NCI-H82 treated with DMSO at 0.1 percent for 48 hours (cell line): ENCODE data around the gene FAM20C.

Source experiments
- DNase-seq: peaks from one replicate; lab custom pipeline; 2025; ENCODE audit not compliant: unreplicated experiment; lab: John Stamatoyannopoulos, UW

The FAM20C gene

DNA sequence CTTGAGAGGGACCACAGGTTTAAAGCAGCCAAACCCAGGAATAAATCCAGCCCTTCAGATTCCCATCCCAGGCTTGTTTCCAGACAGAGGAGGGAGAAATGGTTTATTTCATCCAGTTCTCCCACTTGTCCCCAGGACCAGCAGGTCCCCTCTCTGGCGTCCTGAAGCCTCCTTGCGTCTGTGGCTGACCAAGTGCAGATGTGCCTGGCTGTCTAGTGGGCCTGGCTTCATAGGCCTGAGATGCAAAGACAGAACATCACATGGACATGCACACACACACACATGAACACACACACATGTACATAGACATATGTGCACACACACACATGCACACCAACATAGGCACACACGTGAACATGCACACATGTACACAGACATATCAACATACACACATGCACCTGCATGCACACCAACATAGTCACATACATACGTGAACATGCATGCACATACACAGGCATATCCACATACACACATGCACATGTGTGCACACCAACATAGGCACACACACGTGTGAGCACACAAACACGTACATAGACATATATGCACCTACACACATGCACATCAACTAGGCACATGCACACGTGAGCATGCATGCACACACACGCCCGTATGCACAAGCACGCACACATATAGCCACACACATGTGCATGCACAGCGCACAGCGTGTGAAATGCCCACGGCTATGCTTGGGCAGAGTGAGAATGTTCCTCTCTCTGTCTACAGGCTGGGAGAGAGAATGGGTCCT, 108.3 kb downstream of the FAM20C start:
- no peak for DNase-seq

DNA sequence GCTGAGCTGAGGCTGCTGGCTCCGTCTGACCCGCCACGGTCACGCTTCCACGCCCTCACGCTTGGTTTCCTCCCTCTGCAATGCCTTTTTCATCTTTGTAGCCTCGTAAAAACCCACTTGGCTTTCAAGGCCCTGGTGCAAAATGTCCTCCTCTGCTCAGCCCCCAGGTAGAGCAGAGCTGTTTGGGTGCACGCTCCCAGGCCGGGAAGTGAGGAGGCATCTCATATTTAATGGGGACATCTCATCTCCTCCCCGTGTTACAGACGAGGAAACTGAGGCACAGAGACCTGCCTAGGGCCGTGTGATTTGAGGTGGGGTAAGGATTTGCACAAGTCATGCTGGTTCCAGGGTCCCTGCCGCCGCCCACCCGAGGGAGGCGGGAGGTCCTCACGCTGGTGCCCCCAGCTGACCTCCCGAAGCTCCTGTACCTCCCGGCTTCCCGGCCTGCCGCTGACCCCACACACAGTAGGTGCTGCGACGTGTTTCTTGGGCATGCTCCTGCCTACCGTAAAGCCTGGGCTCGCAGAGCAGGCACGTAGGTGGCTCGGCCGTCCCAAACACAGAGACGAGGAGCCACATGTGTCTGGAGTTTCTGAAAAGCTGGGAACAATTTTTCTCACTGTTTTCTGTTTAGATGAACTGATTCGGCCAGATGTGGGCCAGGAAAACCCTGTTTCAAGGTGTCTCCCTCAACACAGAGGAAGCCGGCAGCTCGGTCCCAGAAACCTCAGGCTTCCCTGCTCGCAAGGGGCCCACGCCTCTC, 109.1 kb downstream of the FAM20C start:
- no peak for DNase-seq

- DNase-seq: no peak
These were observed 110.0 kb downstream of the FAM20C start for GRCh38 chr7:302054-302992.

DNA sequence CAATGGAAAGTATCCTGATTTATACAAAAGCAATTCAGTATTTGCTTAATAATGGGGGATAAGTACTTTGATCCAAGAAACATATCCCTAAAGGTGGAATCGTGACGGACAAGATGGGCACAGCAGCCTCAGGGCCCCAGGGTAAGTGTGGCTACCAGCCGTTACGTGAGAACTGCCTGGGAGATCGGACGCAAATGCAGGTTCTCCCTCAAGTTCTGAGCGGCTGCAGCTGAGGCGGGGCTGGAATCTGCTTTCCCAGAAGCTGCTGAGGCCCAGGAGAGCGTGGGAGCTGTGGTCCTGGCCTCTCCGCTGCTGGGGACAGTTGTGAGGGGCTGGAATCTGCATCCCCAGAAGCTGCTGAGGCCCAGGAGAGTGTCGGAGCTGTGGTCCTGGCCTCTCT, 111.1 kb downstream of the FAM20C start:
- no peak for DNase-seq

- DNase-seq: no peak
These were observed 111.7 kb downstream of the FAM20C start for GRCh38 chr7:303884-304573.

DNA sequence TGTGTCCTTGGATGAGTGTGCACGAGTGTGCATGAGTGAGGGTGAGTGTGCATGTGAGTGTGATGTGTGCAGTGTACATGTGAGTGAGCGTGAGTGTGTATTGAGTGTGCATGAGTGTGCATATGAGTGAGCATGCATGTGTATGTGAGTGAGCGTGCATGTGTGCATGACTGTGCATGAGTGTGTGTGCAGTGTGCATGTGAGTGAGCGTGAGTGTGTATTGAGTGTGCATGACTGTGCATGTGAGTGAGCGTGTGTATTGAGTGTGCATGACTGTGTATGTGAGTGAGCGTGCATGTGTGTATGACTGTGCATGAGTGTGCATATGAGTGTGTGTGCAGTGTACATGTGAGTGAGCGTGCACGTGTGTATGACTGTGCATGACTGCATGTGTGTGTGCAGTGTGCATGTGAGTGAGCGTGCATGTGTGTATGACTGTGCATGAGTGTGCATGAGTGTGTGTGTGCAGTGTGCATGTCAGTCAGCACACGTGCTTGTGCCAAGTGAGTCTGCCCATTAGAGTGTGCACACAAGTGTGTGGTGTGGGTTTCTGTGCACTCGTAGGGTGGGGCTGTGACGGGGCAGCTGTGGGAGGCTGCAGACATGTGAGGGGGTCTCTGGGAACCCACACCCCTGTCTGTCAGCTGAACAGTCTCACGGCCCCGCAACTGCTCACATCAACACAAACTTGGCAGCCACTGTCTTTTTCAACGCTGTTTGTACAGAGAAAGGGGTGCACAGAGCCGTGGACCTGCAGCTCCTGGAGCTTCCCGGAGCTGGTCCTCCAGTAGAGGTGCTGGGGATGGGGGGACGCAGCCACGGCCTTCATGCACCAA, 112.4 kb downstream of the FAM20C start:
- no peak for DNase-seq

DNA sequence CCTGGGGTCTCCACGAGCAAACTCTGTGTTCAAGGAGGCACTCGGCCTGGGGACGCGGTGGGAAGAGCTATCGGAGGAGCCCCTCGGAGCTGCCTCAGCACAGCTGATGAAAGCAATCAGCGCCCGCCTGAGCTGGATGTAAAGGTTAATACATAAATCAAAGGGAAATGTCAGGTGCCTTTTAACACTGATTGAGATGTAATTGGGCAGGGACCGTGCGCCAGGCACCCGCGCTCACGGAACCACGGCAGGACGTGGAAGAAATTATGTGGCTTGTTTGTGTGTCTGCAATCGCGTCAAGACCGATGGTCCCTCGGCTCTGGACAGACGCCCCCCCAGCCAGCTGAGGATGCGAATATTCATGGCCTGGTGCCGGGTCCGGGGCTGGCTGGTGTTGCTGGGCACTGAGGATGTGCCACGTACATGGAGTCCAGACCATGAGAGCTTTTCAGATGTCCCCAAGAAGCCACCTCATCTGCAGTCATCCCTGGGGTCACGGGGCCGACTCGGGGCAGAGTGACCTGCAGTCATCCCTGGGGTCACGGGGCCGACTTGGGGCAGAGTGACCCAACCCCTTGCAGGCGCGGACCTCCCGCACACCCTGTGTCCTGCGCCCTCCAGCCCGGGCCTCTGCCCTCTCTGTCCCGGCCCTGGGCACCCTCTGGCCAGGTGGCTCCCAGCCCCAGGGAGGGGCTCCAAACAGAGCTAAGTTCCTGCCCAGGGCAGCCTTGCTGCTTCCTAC, 113.2 kb downstream of the FAM20C start:
- no peak for DNase-seq

DNA sequence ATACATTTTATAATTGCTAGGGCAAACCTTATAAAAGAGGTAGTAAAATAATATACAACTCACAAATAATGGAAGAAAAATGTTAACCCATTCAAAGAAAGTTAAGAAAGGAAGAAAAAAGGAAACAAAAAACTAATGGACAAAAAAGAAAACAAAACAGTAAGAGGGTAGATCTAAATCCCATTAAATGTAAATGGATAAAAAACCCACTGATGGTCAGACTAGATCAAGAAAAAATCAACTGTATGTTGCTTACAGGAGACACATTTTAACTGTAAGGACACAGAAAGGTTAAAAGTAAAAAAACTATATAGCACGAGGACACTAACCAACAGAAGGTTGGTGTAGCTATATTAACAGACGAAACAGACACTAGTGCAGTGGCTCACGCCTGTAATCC, 115.6 kb downstream of the FAM20C start:
- no peak for DNase-seq

DNA sequence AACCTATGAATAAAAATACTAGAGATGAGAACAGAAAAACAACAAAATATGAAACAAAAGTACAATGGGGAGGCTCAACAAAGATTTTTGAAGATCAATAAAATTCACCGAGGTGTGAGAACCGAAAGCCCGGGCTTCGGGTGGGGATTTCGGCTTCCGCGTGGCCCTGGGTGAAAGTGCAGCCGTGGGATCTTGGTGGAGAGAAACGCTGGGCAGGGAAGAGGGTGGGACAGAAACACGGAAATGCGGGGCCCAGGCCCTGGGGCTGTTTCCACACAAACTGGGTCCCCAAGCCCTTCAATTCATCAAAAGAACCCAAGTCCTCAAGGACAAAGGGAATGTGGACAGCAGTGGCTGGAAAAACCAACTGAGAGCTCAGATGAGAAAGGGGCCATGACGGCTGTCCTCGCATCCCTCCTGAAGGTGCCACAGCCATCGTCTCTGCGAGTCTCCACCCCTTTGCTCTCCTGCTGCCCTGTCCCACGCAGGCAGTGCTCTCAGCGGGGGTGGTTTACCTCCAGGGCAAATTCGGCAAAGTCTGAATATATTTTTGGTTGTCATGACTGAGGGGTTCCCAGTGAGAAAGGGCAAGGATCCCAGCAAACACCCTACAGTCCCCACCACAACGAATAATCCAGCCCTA, 117.3 kb downstream of the FAM20C start:
- no peak for DNase-seq
